Stomach (tissue), 4 donors: Measurements from ENCODE around the gene JAKMIP1.

ENCODE experiments used
- CTCF ChIP-seq, 7 experiments: fragments of 450-650 bp in 4 of 7; fragments of 200-600 bp in 3 of 7; sonication (generic) in 3 of 7; IDR thresholded peaks; one replicate each; pipeline ENCODE4 v1.5.1; 2016 to 2019; ENCODE audit warnings: antibody characterized with exemption in 7 of 7, control low read depth in 2 of 7, mild to moderate bottlenecking in 1 of 7
- POLR2A ChIP-seq, 4 donors: fragments of 450-650 bp; IDR thresholded peaks; one replicate each; pipeline ENCODE4 v1.6.1; 2016; ENCODE audit warnings: antibody characterized with exemption in 4 of 4, control low read depth in 2 of 4, mild to moderate bottlenecking in 1 of 4, moderate library complexity in 1 of 4
- POLR2AphosphoS5 ChIP-seq, 3 donors: sonication (generic); formaldehyde crosslinking; IDR thresholded peaks; one replicate each; pipeline ENCODE4 v1.6.1; 2016; ENCODE audit warnings: antibody characterized with exemption in 3 of 3

- TF ChIP-seq CTCF (IDR thresholded peaks at IDR 0.05) = no peak
- TF ChIP-seq POLR2AphosphoS5 (IDR thresholded peaks at IDR 0.05) = no peak
- no peak for TF ChIP-seq POLR2A (IDR thresholded peaks at IDR 0.05)
These were observed 102.8 kb downstream of the JAKMIP1 start for GRCh38 chr4:6097581-6097980.
